ENCODE measurements around the gene COL6A2.

The COL6A2 gene

GRCh38 chr21:46114963-46115362 lies 17.1 kb downstream of the COL6A2 start:
- no peak for DNase-seq (ENCODE audit: low spot score)

GRCh38 chr21:46115441-46116188 lies 17.7 kb downstream of the COL6A2 start:
- DNase-seq (ENCODE audit: low spot score): no peak

GRCh38 chr21:46116189-46116775 lies 18.4 kb downstream of the COL6A2 start:
- no peak for DNase-seq (ENCODE audit: low spot score)

GRCh38 chr21:46116776-46117585 lies 19.1 kb downstream of the COL6A2 start:
- DNase-seq (ENCODE audit: low spot score): peak; percentile 28

GRCh38 chr21:46117586-46118315 lies 19.8 kb downstream of the COL6A2 start:
- DNase-seq (ENCODE audit: low spot score): no peak

- DNase-seq (ENCODE audit: low spot score): no peak
Observed at GRCh38 chr21:46118316-46119143, 20.6 kb downstream of the COL6A2 start.

- no peak for DNase-seq (ENCODE audit: low spot score)
Observed at GRCh38 chr21:46119144-46119636, 21.3 kb downstream of the COL6A2 start.

- no peak for DNase-seq (ENCODE audit: low spot score)
Observed at GRCh38 chr21:46119637-46120271, 21.8 kb downstream of the COL6A2 start.

GRCh38 chr21:46120301-46121285 lies 22.7 kb downstream of the COL6A2 start:
- no peak for DNase-seq (ENCODE audit: low spot score)

GRCh38 chr21:46121286-46122221 lies 23.6 kb downstream of the COL6A2 start:
- DNase-seq (ENCODE audit: low spot score): no peak

- DNase-seq (ENCODE audit: low spot score): peak; percentile 22
Observed at GRCh38 chr21:46122237-46122671, 24.3 kb downstream of the COL6A2 start.

GRCh38 chr21:46122758-46123683 lies 25.1 kb downstream of the COL6A2 start:
- DNase-seq (ENCODE audit: low spot score): no peak

- no peak for DNase-seq (ENCODE audit: low spot score)
Observed at GRCh38 chr21:46124083-46124925, 26.4 kb downstream of the COL6A2 start.

GRCh38 chr21:46124926-46125845 lies 27.3 kb downstream of the COL6A2 start:
- no peak for DNase-seq (ENCODE audit: low spot score)

- no peak for DNase-seq (ENCODE audit: low spot score)
Observed at GRCh38 chr21:46125846-46126301, 28.0 kb downstream of the COL6A2 start.
